ENCODE measurements around the gene DGKB.

- TF ChIP-seq CTCF (IDR thresholded peaks at IDR 0.05) (no peak), POLR2AphosphoS5 (IDR thresholded peaks at IDR 0.05) (no peak), EP300 (IDR thresholded peaks at IDR 0.05) (no peak)
Observed at GRCh38 chr7:14859267-14859666, 43.3 kb downstream of the DGKB start.

Measured in stomach (tissue), 4 donors.